GM21786 (cell line): ENCODE results near the gene TRIM37.
"Not testable (repeated sequence)": the region's sequence is repeated elsewhere in the genome, so short reads cannot be mapped to it uniquely, and the experiment has no call there.

Experiments
- ATAC-seq: cut with Tn5 transposase; IDR thresholded peaks from one replicate; pipeline ENCODE4 v1.9.1; 2021; ENCODE audit not compliant: unreplicated experiment

Gene TRIM37

GRCh38 chr17:58997756-58998553 is 108.7 kb downstream of the TRIM37 start:
- no peak for ATAC-seq

- no peak for ATAC-seq
Observed at GRCh38 chr17:58996968-58997367, 109.7 kb downstream of the TRIM37 start.

- no peak for ATAC-seq
Observed at GRCh38 chr17:58995247-58995940, 111.3 kb downstream of the TRIM37 start.

GRCh38 chr17:58993311-58993710 is 113.4 kb downstream of the TRIM37 start:
- ATAC-seq, result no peak

- ATAC-seq, result peak; percentile 82
Observed at GRCh38 chr17:58991718-58992331, 114.9 kb downstream of the TRIM37 start.

GRCh38 chr17:58989629-58990028 is 117.1 kb downstream of the TRIM37 start:
- no peak for ATAC-seq

- ATAC-seq, result no peak
Observed at GRCh38 chr17:58985971-58986370, 120.7 kb downstream of the TRIM37 start.

- ATAC-seq, result no peak
Observed at GRCh38 chr17:58985367-58985766, 121.3 kb downstream of the TRIM37 start.

- ATAC-seq, result no peak
Observed at GRCh38 chr17:58982626-58983025, 124.1 kb downstream of the TRIM37 start.

GRCh38 chr17:58980706-58981481 is 125.8 kb downstream of the TRIM37 start:
- ATAC-seq, result no peak

- no peak for ATAC-seq
Observed at GRCh38 chr17:58976541-58976940, 130.1 kb downstream of the TRIM37 start.

- ATAC-seq, result no peak
Observed at GRCh38 chr17:58974354-58974753, 132.3 kb downstream of the TRIM37 start.

GRCh38 chr17:58970609-58971450 is 135.8 kb downstream of the TRIM37 start:
- no peak for ATAC-seq

GRCh38 chr17:58969612-58970011 is 137.1 kb downstream of the TRIM37 start:
- no peak for ATAC-seq

GRCh38 chr17:58969156-58969555 is 137.5 kb downstream of the TRIM37 start:
- no peak for ATAC-seq

- no peak for ATAC-seq
Observed at GRCh38 chr17:58968426-58969061, 138.1 kb downstream of the TRIM37 start.

- ATAC-seq, result no peak
Observed at GRCh38 chr17:58966208-58966607, 140.5 kb downstream of the TRIM37 start.

GRCh38 chr17:58965221-58965620 is 141.5 kb downstream of the TRIM37 start:
- ATAC-seq, result no peak

- no peak for ATAC-seq
Observed at GRCh38 chr17:58960068-58960467, 146.6 kb downstream of the TRIM37 start.

- ATAC-seq, result not testable (repeated sequence)
Observed at GRCh38 chr17:58957725-58958073, 149.0 kb downstream of the TRIM37 start.
